ENCODE results near the gene WFIKKN2.

- TF ChIP-seq, protein P1, sequence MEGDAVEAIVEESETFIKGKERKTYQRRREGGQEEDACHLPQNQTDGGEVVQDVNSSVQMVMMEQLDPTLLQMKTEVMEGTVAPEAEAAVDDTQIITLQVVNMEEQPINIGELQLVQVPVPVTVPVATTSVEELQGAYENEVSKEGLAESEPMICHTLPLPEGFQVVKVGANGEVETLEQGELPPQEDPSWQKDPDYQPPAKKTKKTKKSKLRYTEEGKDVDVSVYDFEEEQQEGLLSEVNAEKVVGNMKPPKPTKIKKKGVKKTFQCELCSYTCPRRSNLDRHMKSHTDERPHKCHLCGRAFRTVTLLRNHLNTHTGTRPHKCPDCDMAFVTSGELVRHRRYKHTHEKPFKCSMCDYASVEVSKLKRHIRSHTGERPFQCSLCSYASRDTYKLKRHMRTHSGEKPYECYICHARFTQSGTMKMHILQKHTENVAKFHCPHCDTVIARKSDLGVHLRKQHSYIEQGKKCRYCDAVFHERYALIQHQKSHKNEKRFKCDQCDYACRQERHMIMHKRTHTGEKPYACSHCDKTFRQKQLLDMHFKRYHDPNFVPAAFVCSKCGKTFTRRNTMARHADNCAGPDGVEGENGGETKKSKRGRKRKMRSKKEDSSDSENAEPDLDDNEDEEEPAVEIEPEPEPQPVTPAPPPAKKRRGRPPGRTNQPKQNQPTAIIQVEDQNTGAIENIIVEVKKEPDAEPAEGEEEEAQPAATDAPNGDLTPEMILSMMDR (conservative IDR thresholded peaks at IDR 0.05; ENCODE audit: low read depth, low read length) = no peak
- TF ChIP-seq EZH2phosphoT487 (IDR thresholded peaks at IDR 0.05; ENCODE audit: borderline replicate concordance, low read length) = no peak
Measured at GRCh38 chr17:50794361-50794760, 41.0 kb upstream of the WFIKKN2 start.

All from PC-3 (cell line).